SK-N-SH treated with all-trans-retinoic acid at 6 μM for 48 hours (cell line): ENCODE results near the gene KCTD17.

Source experiments
- ATAC-seq: fragments of 200-7000 bp; cut with Tn5 transposase; 3 replicates; pipeline ENCODE4 v1.9.1; 2020; ENCODE audit warnings: mild to moderate bottlenecking, moderate library complexity
- ARNTL ChIP-seq: fragments of 450-650 bp; formaldehyde crosslinking; IDR thresholded peaks from 2 replicates; pipeline ENCODE4 v1.5.0; 2020; ENCODE audit warnings: low read depth, mild to moderate bottlenecking, moderate library complexity, borderline replicate concordance
- BACH2 ChIP-seq: fragments of 250-450 bp; sonication (Bioruptor Pico); IDR thresholded peaks from 2 replicates; pipeline ENCODE4 v1.9.0; 2021; ENCODE audit warnings: mild to moderate bottlenecking, borderline replicate concordance
- CREB5 ChIP-seq: fragments of 250-450 bp; sonication (Bioruptor Pico); IDR thresholded peaks from 2 replicates; pipeline ENCODE4 v1.5.1; 2020; ENCODE audit warnings: low read depth, mild to moderate bottlenecking, moderate library complexity
- CSDC2 ChIP-seq: fragments of 250-450 bp; sonication (Bioruptor Pico); IDR thresholded peaks from 2 replicates; pipeline ENCODE4 v1.5.0; 2020; ENCODE audit warnings: mild to moderate bottlenecking, moderate library complexity
- ESRRG ChIP-seq: fragments of 250-450 bp; sonication (Bioruptor Pico); IDR thresholded peaks from 2 replicates; pipeline ENCODE4 v1.6.1; 2021; ENCODE audit warnings: mild to moderate bottlenecking
- GLIS3 ChIP-seq: fragments of 250-450 bp; sonication (Bioruptor Pico); IDR thresholded peaks from 2 replicates; pipeline ENCODE4 v1.5.0; 2020; ENCODE audit warnings: mild to moderate bottlenecking, moderate library complexity
- ISL1 ChIP-seq: fragments of 250-450 bp; sonication (Bioruptor Pico); IDR thresholded peaks from 2 replicates; pipeline ENCODE4 v2.1.2; 2022; ENCODE audit warnings: mild to moderate bottlenecking, moderate library complexity
- OSR1 ChIP-seq: fragments of 250-450 bp; sonication (Bioruptor Pico); IDR thresholded peaks from 2 replicates; pipeline ENCODE4 v1.8.0; 2022; ENCODE audit warnings: moderate library complexity, mild to moderate bottlenecking, inconsistent platforms
- PATZ1 ChIP-seq: fragments of 250-450 bp; sonication (Bioruptor Pico); IDR thresholded peaks from 2 replicates; pipeline ENCODE4 v1.8.0; 2020; ENCODE audit warnings: mild to moderate bottlenecking, moderate library complexity, borderline replicate concordance
- POU6F1 ChIP-seq: fragments of 250-450 bp; sonication (Bioruptor Pico); IDR thresholded peaks from 2 replicates; pipeline ENCODE4 v1.8.0; 2021; ENCODE audit warnings: low read depth, mild to moderate bottlenecking, moderate library complexity, borderline replicate concordance
- PPARA ChIP-seq: fragments of 250-450 bp; sonication (Bioruptor Pico); IDR thresholded peaks from 2 replicates; pipeline ENCODE4 v1.5.0; 2020; ENCODE audit warnings: mild to moderate bottlenecking, borderline replicate concordance
- RARB ChIP-seq: fragments of 250-450 bp; sonication (Bioruptor Pico); IDR thresholded peaks from 2 replicates; pipeline ENCODE4 v1.8.0; 2021; ENCODE audit warnings: mild to moderate bottlenecking, moderate library complexity
- SNAI2 ChIP-seq: fragments of 250-450 bp; sonication (Bioruptor Pico); IDR thresholded peaks from 2 replicates; pipeline ENCODE4 v1.5.0; 2020; ENCODE audit warnings: mild to moderate bottlenecking, moderate library complexity
- TCF4 ChIP-seq: fragments of 250-450 bp; sonication (Bioruptor Pico); IDR thresholded peaks from 2 replicates; pipeline ENCODE4 v1.8.0; 2021; ENCODE audit warnings: mild to moderate bottlenecking, moderate library complexity, borderline replicate concordance
- TOX ChIP-seq: fragments of 250-450 bp; sonication (Bioruptor Pico); IDR thresholded peaks from 2 replicates; pipeline ENCODE4 v1.8.0; 2021; ENCODE audit warnings: mild to moderate bottlenecking, moderate library complexity, borderline replicate concordance
- ZC3H10 ChIP-seq: fragments of 250-450 bp; sonication (Bioruptor Pico); IDR thresholded peaks from 2 replicates; pipeline ENCODE4 v1.5.1; 2021; ENCODE audit warnings: mild to moderate bottlenecking, moderate library complexity
- ZFP3 ChIP-seq: fragments of 250-450 bp; sonication (Bioruptor Pico); IDR thresholded peaks from 2 replicates; pipeline ENCODE4 v1.5.0; 2020; ENCODE audit warnings: mild to moderate bottlenecking, moderate library complexity
- ZFP30 ChIP-seq: fragments of 450-650 bp; formaldehyde crosslinking; IDR thresholded peaks from 2 replicates; pipeline ENCODE4 v1.5.0; 2022; ENCODE audit warnings: mild to moderate bottlenecking, moderate library complexity
- ZNF70 ChIP-seq: fragments of 450-650 bp; formaldehyde crosslinking; IDR thresholded peaks from 2 replicates; pipeline ENCODE4 v1.5.0; 2020; ENCODE audit warnings: mild to moderate bottlenecking, moderate library complexity
- ZNF8 ChIP-seq: fragments of 450-650 bp; formaldehyde crosslinking; IDR thresholded peaks from 2 replicates; pipeline ENCODE4 v1.5.0; 2020; ENCODE audit warnings: mild to moderate bottlenecking, moderate library complexity
- TF ChIP-seq, protein P1 (sequence below): fragments of 250-450 bp; sonication (Bioruptor Pico); IDR thresholded peaks from 2 replicates; pipeline ENCODE4 v1.5.0; 2020; ENCODE audit warnings: mild to moderate bottlenecking, moderate library complexity

KCTD17 gene

GRCh38 chr22:37088108-37088605, 36.6 kb downstream of the KCTD17 start:
- TF ChIP-seq BACH2 (CRISPR knock-in tag) (no peak), ESRRG (no peak)

GRCh38 chr22:37088750-37089408, 37.3 kb downstream of the KCTD17 start:
- ATAC-seq = no peak
- TF ChIP-seq POU6F1 (CRISPR knock-in tag) (no peak), ARNTL (no peak)

More at GRCh38 chr22:37088108-37088605, 36.6 kb downstream of the KCTD17 start:
- no peak for ATAC-seq

DNA sequence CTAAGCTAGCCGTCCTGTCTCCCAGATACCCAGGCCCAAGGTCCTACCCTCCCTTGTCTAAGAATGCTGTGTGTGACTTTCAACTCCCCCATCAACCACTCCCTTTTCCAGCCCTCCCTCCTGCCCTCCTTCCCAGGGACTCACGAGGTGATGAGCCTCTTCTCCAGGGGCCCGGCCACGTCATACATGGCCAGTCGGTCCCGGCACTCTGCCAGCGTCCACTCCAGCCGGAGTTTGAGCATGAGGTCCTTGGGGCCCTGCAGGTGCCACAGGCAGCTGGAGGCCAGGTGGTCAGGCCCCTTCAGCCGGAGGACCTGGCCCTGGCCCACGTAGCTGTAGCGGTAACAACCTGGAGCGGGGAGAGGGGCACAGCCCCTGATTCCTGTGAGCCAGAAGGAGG, 37.9 kb downstream of the KCTD17 start:
- TF ChIP-seq ZC3H10 (CRISPR knock-in tag) (no peak), TOX (CRISPR knock-in tag) (no peak), RARB (CRISPR knock-in tag) (no peak), ZFP3 (no peak), ESRRG (no peak), OSR1 (CRISPR knock-in tag) (no peak), CREB5 (CRISPR knock-in tag) (no peak), ZNF70 (CRISPR knock-in tag) (no peak), GLIS3 (CRISPR knock-in tag) (no peak), TCF4 (no peak), BACH2 (CRISPR knock-in tag) (no peak)
- TF ChIP-seq, protein P1, sequence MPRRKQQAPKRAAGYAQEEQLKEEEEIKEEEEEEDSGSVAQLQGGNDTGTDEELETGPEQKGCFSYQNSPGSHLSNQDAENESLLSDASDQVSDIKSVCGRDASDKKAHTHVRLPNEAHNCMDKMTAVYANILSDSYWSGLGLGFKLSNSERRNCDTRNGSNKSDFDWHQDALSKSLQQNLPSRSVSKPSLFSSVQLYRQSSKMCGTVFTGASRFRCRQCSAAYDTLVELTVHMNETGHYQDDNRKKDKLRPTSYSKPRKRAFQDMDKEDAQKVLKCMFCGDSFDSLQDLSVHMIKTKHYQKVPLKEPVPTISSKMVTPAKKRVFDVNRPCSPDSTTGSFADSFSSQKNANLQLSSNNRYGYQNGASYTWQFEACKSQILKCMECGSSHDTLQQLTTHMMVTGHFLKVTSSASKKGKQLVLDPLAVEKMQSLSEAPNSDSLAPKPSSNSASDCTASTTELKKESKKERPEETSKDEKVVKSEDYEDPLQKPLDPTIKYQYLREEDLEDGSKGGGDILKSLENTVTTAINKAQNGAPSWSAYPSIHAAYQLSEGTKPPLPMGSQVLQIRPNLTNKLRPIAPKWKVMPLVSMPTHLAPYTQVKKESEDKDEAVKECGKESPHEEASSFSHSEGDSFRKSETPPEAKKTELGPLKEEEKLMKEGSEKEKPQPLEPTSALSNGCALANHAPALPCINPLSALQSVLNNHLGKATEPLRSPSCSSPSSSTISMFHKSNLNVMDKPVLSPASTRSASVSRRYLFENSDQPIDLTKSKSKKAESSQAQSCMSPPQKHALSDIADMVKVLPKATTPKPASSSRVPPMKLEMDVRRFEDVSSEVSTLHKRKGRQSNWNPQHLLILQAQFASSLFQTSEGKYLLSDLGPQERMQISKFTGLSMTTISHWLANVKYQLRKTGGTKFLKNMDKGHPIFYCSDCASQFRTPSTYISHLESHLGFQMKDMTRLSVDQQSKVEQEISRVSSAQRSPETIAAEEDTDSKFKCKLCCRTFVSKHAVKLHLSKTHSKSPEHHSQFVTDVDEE (CRISPR knock-in tag) = no peak
- ATAC-seq = no peak

- ATAC-seq = no peak
- TF ChIP-seq POU6F1 (CRISPR knock-in tag) (no peak), ZFP30 (no peak), ZC3H10 (CRISPR knock-in tag) (no peak), TOX (CRISPR knock-in tag) (no peak), ZFP3 (no peak), SNAI2 (CRISPR knock-in tag) (no peak), TCF4 (no peak), ZNF8 (no peak), PATZ1 (CRISPR knock-in tag) (no peak), ZNF70 (CRISPR knock-in tag) (no peak), PPARA (CRISPR knock-in tag) (no peak), OSR1 (CRISPR knock-in tag) (no peak), RARB (CRISPR knock-in tag) (no peak), CSDC2 (CRISPR knock-in tag) (no peak), ESRRG (no peak), ISL1 (CRISPR knock-in tag) (no peak), ARNTL (no peak), CREB5 (CRISPR knock-in tag) (no peak)
Observed at GRCh38 chr22:37090920-37091695, 39.6 kb downstream of the KCTD17 start.
